Adipocyte (in vitro differentiated cells): Measurements from ENCODE around the gene CYTH1.
"Not testable (repeated sequence)": the region's sequence is repeated elsewhere in the genome, so short reads cannot be mapped to it uniquely, and the experiment has no call there.

Experiments used
- DNase-seq: peaks from one replicate; pipeline ENCODE4 v3.0.0-alpha.2; 2015; ENCODE audit warnings: low read depth
- H3K27me3 ChIP-seq: replicated peaks from 2 replicates; pipeline ENCODE4 v1.7.0; 2013; ENCODE audit warnings: mild to moderate bottlenecking, low read length, moderate library complexity; ENCODE audit not compliant: control insufficient read depth, insufficient read depth
- H3K36me3 ChIP-seq: 2 replicates; pipeline ENCODE4 v1.7.0; 2013; ENCODE audit warnings: low read length, mild to moderate bottlenecking, moderate library complexity; ENCODE audit not compliant: control insufficient read depth, insufficient read depth, severe bottlenecking
- H3K4me1 ChIP-seq: 2 replicates; pipeline ENCODE4 v1.7.0; 2013; ENCODE audit warnings: mild to moderate bottlenecking, low read length, moderate library complexity; ENCODE audit not compliant: control insufficient read depth, insufficient read depth
- H3K4me3 ChIP-seq: 2 replicates; pipeline ENCODE4 v1.7.0; 2013; ENCODE audit warnings: mild to moderate bottlenecking, low read length, moderate library complexity
- H3K9ac ChIP-seq: 2 replicates; pipeline ENCODE4 v1.7.0; 2013; ENCODE audit warnings: mild to moderate bottlenecking, low read length, moderate library complexity
- H3K9me3 ChIP-seq: 2 replicates; pipeline ENCODE4 v1.7.0; 2013; ENCODE audit warnings: mild to moderate bottlenecking, low read length, moderate library complexity; ENCODE audit not compliant: control insufficient read depth

Gene CYTH1

GRCh38 chr17:78751447-78752161, 30.5 kb downstream of the CYTH1 start:
- H3K4me1 ChIP-seq: peaks cover 32% of the 10 kb centered on the region
- H3K9ac ChIP-seq: no peak overlapping the region
- no peaks in the 10 kb centered on the region for H3K9me3 ChIP-seq
- no peaks in the 10 kb centered on the region for H3K27me3 ChIP-seq
- no peak for DNase-seq
- H3K4me3 ChIP-seq: no peak overlapping the region
- H3K36me3 ChIP-seq: no peaks in the 10 kb centered on the region

- H3K27me3 ChIP-seq: not testable (repeated sequence)
These were observed 31.1 kb downstream of the CYTH1 start for GRCh38 chr17:78751000-78751399.

GRCh38 chr17:78748730-78749317, 33.2 kb downstream of the CYTH1 start:
- H3K4me1 ChIP-seq: peaks cover 44% of the 10 kb centered on the region
- H3K36me3 ChIP-seq: no peaks in the 10 kb centered on the region
- no peaks in the 10 kb centered on the region for H3K9me3 ChIP-seq
- H3K9ac ChIP-seq: peak overlapping the region; percentile 43
- peak overlapping the region; percentile 45 for H3K4me3 ChIP-seq
- no peaks in the 10 kb centered on the region for H3K27me3 ChIP-seq
- peak; percentile 58 for DNase-seq

More at GRCh38 chr17:78751000-78751399, 31.1 kb downstream of the CYTH1 start:
- H3K9ac ChIP-seq, H3K4me3 ChIP-seq, DNase-seq, H3K36me3 ChIP-seq, H3K9me3 ChIP-seq: not testable (repeated sequence)
- H3K4me1 ChIP-seq: peaks cover 38% of the 10 kb centered on the region

GRCh38 chr17:78748048-78748729, 33.9 kb downstream of the CYTH1 start:
- H3K9ac ChIP-seq: peak overlapping the region; percentile 43
- no peaks in the 10 kb centered on the region for H3K36me3 ChIP-seq
- no peaks in the 10 kb centered on the region for H3K9me3 ChIP-seq
- DNase-seq: no peak
- no peaks in the 10 kb centered on the region for H3K27me3 ChIP-seq
- peaks cover 44% of the 10 kb centered on the region for H3K4me1 ChIP-seq
- H3K4me3 ChIP-seq: peak overlapping the region; percentile 45

DNA sequence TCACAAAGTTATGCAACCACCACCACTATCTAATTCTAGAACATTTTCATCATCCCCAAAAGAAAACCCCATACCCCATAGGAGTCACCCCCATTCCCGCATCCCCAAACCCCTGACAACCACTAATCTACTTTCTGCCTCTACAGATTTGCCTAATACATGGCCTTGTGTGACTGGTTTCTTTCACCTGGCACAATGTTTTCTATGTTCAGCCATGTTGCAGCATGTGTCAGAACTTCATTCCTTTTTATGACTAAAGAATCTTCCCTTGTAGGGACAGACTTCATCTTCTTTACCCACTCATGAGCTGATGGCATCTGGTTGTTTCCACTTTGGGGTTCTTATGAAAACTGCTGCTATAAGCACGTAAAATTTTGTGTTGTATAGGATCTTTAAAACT, 34.6 kb downstream of the CYTH1 start:
- H3K4me1 ChIP-seq: peaks cover 41% of the 10 kb centered on the region
- H3K27me3 ChIP-seq: no peaks in the 10 kb centered on the region
- H3K4me3 ChIP-seq: peak overlapping the region; percentile 45
- DNase-seq: no peak
- H3K9ac ChIP-seq: no peak overlapping the region
- no peaks in the 10 kb centered on the region for H3K36me3 ChIP-seq
- H3K9me3 ChIP-seq: no peaks in the 10 kb centered on the region

DNA sequence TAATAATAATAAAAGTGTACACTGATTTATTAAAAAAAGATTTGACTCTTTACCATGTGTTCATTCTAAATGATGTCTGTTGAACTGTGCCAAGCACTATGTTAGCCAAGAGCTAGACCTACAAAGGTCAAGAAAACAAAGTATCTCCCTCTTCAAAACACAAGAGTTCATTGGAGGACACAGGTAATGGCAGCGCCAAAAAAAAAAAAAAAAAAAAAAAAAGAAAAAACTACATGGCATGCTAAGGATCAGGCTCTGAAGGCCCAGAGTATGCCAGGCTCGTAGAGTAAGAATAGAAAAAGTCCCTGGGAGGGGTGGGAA, 35.2 kb downstream of the CYTH1 start:
- H3K9ac ChIP-seq: no peak overlapping the region
- DNase-seq: no peak
- H3K4me3 ChIP-seq: no peak overlapping the region
- no peaks in the 10 kb centered on the region for H3K36me3 ChIP-seq
- peaks cover 41% of the 10 kb centered on the region for H3K4me1 ChIP-seq
- H3K27me3 ChIP-seq: no peaks in the 10 kb centered on the region
- H3K9me3 ChIP-seq: no peaks in the 10 kb centered on the region

DNA sequence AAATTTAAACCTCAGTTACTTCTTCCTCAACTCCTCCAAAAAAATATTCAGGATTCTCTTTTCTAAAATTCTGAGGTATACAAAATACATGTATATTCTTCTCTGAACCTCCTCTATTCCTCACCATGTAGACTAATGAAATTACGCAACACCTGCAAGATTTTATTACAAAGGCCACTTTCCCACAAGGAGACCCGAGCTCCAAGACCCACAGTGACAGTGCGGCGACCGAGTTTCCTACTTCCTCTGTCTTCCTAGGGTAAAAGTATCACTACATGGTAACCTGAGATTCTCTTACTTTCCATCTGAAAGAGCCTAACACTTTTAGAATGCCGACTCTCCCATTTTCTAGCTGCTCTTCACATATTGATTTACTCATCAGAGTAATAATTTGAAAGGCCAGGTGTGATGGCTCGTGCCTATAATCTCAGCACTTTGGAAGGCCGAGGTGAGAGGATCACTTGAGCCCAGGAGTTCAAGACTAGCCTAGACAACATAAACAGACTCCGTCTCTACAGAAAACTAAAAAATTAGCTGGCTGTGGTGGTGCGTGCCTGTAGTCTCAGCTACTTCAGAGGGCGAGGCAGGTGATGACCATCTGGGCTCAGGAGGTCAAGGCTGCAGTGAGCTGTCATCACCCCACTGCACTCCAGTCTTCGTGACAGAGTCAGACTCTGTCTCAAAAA, 35.7 kb downstream of the CYTH1 start:
- Histone ChIP-seq H3K27me3 (no peaks in the 10 kb centered on the region), H3K4me3 (no peak overlapping the region), H3K9me3 (no peaks in the 10 kb centered on the region), H3K4me1 (peaks cover 38% of the 10 kb centered on the region), H3K9ac (no peak overlapping the region), H3K36me3 (no peaks in the 10 kb centered on the region)
- peak; percentile 43 for DNase-seq

- DNase-seq: peak; percentile 82
- Histone ChIP-seq H3K4me1 (peaks cover 36% of the 10 kb centered on the region), H3K9me3 (no peaks in the 10 kb centered on the region), H3K4me3 (no peak overlapping the region), H3K9ac (no peak overlapping the region), H3K27me3 (no peaks in the 10 kb centered on the region), H3K36me3 (no peaks in the 10 kb centered on the region)
These were observed 36.5 kb downstream of the CYTH1 start for GRCh38 chr17:78745407-78746088.

- Histone ChIP-seq H3K9me3 (no peaks in the 10 kb centered on the region), H3K4me1 (peaks cover 24% of the 10 kb centered on the region), H3K9ac (no peak overlapping the region), H3K27me3 (no peaks in the 10 kb centered on the region), H3K4me3 (no peak overlapping the region), H3K36me3 (no peaks in the 10 kb centered on the region)
- peak; percentile 57 for DNase-seq
These were observed 39.2 kb downstream of the CYTH1 start for GRCh38 chr17:78742901-78743300.

DNA sequence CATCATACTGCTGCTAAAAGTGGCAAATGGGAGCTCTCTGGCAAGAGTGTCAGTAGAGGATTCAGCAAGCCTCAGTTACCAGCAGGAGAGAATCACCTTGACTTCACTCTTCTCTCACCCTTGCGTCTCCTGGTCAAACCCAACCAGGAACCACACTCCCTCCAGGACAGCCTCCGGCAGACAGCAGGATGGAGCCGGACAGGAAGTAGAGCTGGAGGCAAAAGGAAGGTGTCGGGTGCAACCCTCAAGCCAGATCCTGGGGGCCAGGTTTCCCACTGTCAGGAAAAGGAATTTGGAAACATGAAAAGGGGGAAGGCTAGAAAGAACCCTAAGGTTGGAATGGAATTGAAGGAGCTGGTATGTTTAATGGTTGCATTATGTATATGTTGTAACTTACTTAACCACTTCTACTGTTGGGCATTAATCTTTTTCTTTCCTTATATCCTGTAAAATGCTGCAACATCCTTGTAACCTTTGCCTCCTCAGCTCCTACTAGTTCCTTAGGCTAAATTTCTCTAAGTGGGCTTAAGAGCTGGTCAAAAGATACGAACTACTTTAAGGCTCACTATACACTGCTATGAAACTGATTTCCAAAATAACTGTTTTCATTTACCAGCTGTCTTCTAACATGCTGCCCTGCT, 40.3 kb downstream of the CYTH1 start:
- no peak for DNase-seq
- Histone ChIP-seq H3K9me3 (no peaks in the 10 kb centered on the region), H3K4me3 (no peak overlapping the region), H3K36me3 (no peaks in the 10 kb centered on the region), H3K27me3 (no peaks in the 10 kb centered on the region), H3K9ac (no peak overlapping the region), H3K4me1 (peaks cover 22% of the 10 kb centered on the region)
